Choroid plexus epithelial cell (primary cell): ENCODE measurements around the gene AFF4.
"Not testable (repeated sequence)": the region's sequence is repeated elsewhere in the genome, so short reads cannot be mapped to it uniquely, and the experiment has no call there.

ENCODE experiments used
- DNase-seq: peaks from one replicate; pipeline ENCODE4 v3.0.0-alpha.2; 2010; ENCODE audit warnings: low read depth
- H3K4me3 ChIP-seq: 2 replicates; pipeline ENCODE4 v1.5.1; 2011; ENCODE audit warnings: low read depth, mild to moderate bottlenecking, control low read depth, low read length, moderate library complexity
- TF ChIP-seq, protein P1 (sequence below): conservative IDR thresholded peaks from 2 replicates; pipeline ENCODE4 v1.5.1; 2011; ENCODE audit warnings: low read depth, mild to moderate bottlenecking, control low read depth, inconsistent platforms, low read length, moderate library complexity

Gene AFF4

GRCh38 chr5:132963171-132964104 is at the start of gene AFF4:
TSS of gene AFF4 (minus strand) at chr5:132963634. CDS start at chr5:132937189, 26,445 bp downstream.
- peak; percentile 98 for DNase-seq
- peak within 1 kb of the TSS; percentile 87 for H3K4me3 ChIP-seq
- TF ChIP-seq, protein P1, sequence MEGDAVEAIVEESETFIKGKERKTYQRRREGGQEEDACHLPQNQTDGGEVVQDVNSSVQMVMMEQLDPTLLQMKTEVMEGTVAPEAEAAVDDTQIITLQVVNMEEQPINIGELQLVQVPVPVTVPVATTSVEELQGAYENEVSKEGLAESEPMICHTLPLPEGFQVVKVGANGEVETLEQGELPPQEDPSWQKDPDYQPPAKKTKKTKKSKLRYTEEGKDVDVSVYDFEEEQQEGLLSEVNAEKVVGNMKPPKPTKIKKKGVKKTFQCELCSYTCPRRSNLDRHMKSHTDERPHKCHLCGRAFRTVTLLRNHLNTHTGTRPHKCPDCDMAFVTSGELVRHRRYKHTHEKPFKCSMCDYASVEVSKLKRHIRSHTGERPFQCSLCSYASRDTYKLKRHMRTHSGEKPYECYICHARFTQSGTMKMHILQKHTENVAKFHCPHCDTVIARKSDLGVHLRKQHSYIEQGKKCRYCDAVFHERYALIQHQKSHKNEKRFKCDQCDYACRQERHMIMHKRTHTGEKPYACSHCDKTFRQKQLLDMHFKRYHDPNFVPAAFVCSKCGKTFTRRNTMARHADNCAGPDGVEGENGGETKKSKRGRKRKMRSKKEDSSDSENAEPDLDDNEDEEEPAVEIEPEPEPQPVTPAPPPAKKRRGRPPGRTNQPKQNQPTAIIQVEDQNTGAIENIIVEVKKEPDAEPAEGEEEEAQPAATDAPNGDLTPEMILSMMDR = no peak

DNA sequence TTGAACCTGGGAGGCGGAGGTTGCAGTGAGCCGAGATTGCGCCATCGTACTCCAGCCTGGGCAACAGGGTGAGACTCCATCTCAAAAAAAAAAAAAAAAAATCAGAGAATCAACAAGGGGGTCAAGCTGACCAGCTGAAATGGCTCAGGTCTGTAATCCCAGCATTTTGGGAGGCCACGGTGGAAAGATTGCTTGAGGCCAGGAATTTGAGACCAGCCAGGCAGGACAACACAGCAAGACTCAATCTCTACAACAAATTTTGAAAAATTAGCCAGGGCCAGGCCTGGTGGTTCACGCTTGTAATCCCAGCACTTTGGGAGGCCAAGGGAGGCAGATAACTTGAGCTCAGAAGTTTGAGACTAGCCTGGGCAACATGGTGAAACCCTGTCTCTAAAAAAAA is 45.0 kb upstream of the AFF4 start:
- not testable (repeated sequence) for DNase-seq, H3K4me3 ChIP-seq

GRCh38 chr5:133006653-133007052 is 43.2 kb upstream of the AFF4 start:
- peak; percentile 69 for DNase-seq
- H3K4me3 ChIP-seq = no peak overlapping the region
- TF ChIP-seq, protein P1 = no peak

GRCh38 chr5:132999246-132999645 is 35.8 kb upstream of the AFF4 start:
- TF ChIP-seq, protein P1 = no peak
- no peak for DNase-seq
- H3K4me3 ChIP-seq = no peak overlapping the region

DNA sequence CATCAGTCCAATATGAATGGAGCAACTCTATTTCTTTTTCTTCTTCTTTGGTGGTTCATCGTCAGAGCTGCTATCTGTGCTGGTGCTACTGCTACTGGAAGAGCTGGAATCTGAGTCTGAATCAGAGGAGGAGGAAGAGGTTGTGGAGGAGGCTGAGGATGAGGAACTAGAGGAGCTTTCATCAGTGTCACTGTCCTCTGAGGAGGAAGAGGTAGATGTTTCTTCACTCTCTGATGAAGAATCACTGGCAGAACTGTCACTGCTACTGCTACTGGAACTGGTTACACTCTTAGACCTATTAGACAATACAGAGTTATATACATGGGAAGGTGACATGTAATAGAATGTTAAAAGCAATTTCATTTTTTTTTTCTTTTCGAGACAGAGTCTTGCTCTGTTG is 35.1 kb upstream of the AFF4 start:
- no peak for DNase-seq
- TF ChIP-seq, protein P1 = no peak
- no peak overlapping the region for H3K4me3 ChIP-seq

GRCh38 chr5:132996307-132996706 is 32.9 kb upstream of the AFF4 start:
- TF ChIP-seq, protein P1 = no peak
- no peak for DNase-seq
- H3K4me3 ChIP-seq = no peak overlapping the region

DNA sequence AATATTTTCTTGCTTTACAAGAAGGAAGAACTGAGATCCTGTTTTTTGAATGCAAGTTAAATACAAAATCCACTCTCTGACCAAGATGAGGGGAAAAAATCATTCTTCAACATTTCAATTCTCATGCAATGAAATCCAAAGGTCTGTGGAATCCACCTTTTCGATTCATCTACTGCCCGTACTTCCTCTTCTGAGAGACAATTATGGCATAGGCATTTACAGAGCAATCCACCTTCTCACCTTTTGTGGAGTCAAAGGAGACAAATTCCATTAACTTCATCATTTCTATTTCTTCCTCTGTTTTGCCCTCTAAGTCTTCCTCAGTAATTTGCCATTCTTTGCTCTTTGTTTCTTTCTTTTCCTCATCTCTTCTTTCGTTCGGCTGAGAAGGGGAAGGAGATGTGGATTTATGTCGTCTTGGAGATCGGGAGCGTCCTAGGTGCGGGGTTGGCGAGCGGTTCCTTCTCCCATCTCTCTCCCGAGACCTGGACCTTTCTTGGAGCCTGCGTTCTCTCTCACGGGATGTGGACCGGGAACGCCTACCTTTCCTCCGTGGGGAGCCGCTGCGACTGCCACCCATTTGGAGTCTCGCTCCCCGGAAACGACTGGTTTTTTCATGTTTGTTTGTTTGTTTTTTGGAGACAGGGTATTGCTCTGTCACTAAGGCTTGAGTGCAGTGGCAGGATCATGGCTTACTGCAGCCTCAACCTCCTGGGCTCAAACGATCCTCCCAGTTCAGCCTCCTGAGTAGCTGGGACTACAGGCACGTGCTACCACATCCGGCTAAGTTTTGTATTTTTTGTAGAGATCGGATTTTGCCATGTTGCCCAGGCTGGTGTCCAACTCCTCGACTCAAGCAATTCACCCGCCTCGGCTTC is 24.3 kb upstream of the AFF4 start:
- no peak for DNase-seq
- TF ChIP-seq, protein P1 = no peak
- no peak overlapping the region for H3K4me3 ChIP-seq

DNA sequence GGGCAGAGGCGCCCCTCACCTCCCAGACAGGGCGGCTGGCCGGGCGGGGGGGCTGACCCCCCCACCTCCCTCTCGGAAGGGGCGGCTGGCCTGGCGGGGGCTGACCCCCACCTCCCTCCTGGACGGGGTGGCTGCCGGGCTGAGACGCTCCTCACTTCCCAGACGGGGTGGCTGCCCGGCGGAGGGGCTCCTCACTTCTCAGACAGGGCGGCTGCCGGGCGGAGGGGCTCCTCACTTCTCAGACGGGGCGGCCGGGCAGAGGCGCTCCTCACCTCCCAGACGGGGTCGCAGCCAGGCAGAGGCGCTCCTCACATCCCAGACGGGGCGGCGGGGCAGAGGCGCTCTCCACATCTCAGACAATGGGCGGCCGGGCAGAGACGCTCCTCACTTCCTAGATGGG is 19.5 kb upstream of the AFF4 start:
- H3K4me3 ChIP-seq, DNase-seq: not testable (repeated sequence)
